HepG2 (cell line): ENCODE data around the gene TJP2. TPM values are rescaled to one million over a fixed set of nuclear protein-coding genes. Genes with fewer than 3 reads are reported as not detected.
"Not testable (repeated sequence)": the region's sequence is repeated elsewhere in the genome, so short reads cannot be mapped to it uniquely, and the experiment has no call there.

Experiments used
- ATAC-seq: fragments of 200-7000 bp; cut with Tn5 transposase; 3 replicates; pipeline ENCODE4 v1.9.1; 2020; ENCODE audit warnings: mild to moderate bottlenecking, moderate library complexity
- BruUV-seq: library from RNA; stranded (reverse); fragments of 400-500 nt; replicated peaks from 2 replicates; lab custom pipeline; 2021; lab: Mats Ljungman, UMichigan
- CTCF ChIA-PET: fragments of 300-600 bp; formaldehyde crosslinking; extraction: SDS; loops from one replicate; lab custom pipeline; 2021; ENCODE audit warnings: low total read pairs, inconsistent platforms, low intra/inter-chr PET ratio; lab: Yijun Ruan, JAX
- POLR2A ChIA-PET: fragments of 350-600 bp; sonication (Branson Sonifier 250); formaldehyde crosslinking; loops from one replicate; lab custom pipeline; 2020; ENCODE audit warnings: antibody characterized with exemption, inconsistent platforms; lab: Yijun Ruan, JAX
- DNase-seq: peaks from one replicate; pipeline ENCODE4 v3.0.0-alpha.2; 2015; ENCODE audit warnings: low spot score
- FAIRE-seq: peaks from 3 replicates; lab custom pipeline; 2011; peaks lifted over from hg19 to GRCh38; lab: Jason Lieb, UNC
- H2AFZ ChIP-seq: one replicate; pipeline ENCODE4 v1.6.1; 2011; ENCODE audit warnings: low read length, inconsistent platforms
- H3K27ac ChIP-seq: fragments of 300-600 bp; 3 replicates; pipeline ENCODE4 v1.8.0; 2011; ENCODE audit warnings: mixed run types, mild to moderate bottlenecking, mixed read lengths, low read length, inconsistent platforms; ENCODE audit not compliant: insufficient read depth; ENCODE audit errors: extremely low read length
- H3K27me3 ChIP-seq, 2 experiments: fragments of 200-600 bp in 1 of 2; 2 replicates in 1 of 2; 3 replicates in 1 of 2; pipeline versions ENCODE4 v1.6.0 to v1.8.0; 2011; ENCODE audit warnings: low read length in 2 of 2, mild to moderate bottlenecking in 2 of 2, moderate library complexity in 2 of 2, inconsistent platforms in 1 of 2; ENCODE audit not compliant: insufficient read depth in 2 of 2, control insufficient read depth in 1 of 2
- H3K36me3 ChIP-seq, 2 experiments: fragments of 200-600 bp in 1 of 2; replicated peaks in 1 of 2; 2 replicates in 1 of 2; 3 replicates in 1 of 2; pipeline versions ENCODE4 v1.5.1 to v1.8.0; 2011; ENCODE audit warnings: low read length in 2 of 2, inconsistent platforms in 1 of 2; ENCODE audit not compliant: insufficient read depth in 2 of 2, control insufficient read depth in 1 of 2
- H3K4me1 ChIP-seq: 2 replicates; pipeline ENCODE4 v1.5.1; 2012; ENCODE audit warnings: low read length, inconsistent platforms; ENCODE audit not compliant: insufficient read depth
- H3K4me2 ChIP-seq: 2 replicates; pipeline ENCODE4 v1.6.0; 2011; ENCODE audit warnings: low read depth, low read length, inconsistent platforms
- H3K4me3 ChIP-seq, 3 experiments: fragments of 200-600 bp in 1 of 3; sonication (generic), shearing (Covaris generic) in 1 of 3; replicated peaks in 1 of 3; 2 replicates each; pipeline ENCODE4 v1.5.1; 2011 to 2016; ENCODE audit warnings: low read length in 3 of 3, inconsistent platforms in 2 of 3, low read depth in 2 of 3, mild to moderate bottlenecking in 2 of 3, control low read depth in 1 of 3, mixed read lengths in 1 of 3; ENCODE audit not compliant: insufficient read depth in 1 of 3
- H3K79me2 ChIP-seq: one replicate; pipeline ENCODE4 v1.6.1; 2011; ENCODE audit warnings: low read length, inconsistent platforms; ENCODE audit not compliant: insufficient read depth
- H3K9ac ChIP-seq: 2 replicates; pipeline ENCODE4 v1.6.0; 2011; ENCODE audit warnings: mild to moderate bottlenecking, low read depth, low read length, inconsistent platforms; ENCODE audit not compliant: insufficient read depth
- H3K9me3 ChIP-seq: 2 replicates; pipeline ENCODE4 v1.5.1; 2012; ENCODE audit warnings: mild to moderate bottlenecking, low read length
- H4K20me1 ChIP-seq: 2 replicates; pipeline ENCODE4 v1.6.0; 2011; ENCODE audit warnings: inconsistent platforms, mild to moderate bottlenecking, low read length, moderate library complexity; ENCODE audit not compliant: insufficient read depth
- SMAD9 ChIP-seq: sonication (generic); formaldehyde crosslinking; IDR thresholded peaks from 2 replicates; pipeline ENCODE4 v1.5.1; 2020; ENCODE audit warnings: mild to moderate bottlenecking, missing genetic modification reagents
- TFE3 ChIP-seq: IDR thresholded peaks from 2 replicates; pipeline ENCODE4 v1.6.1; 2016
- ZNF543 ChIP-seq: sonication (generic); formaldehyde crosslinking; IDR thresholded peaks from 2 replicates; pipeline ENCODE4 v1.4.0; 2020; ENCODE audit warnings: mild to moderate bottlenecking, missing genetic modification reagents
- ZNF629 ChIP-seq: sonication (generic); formaldehyde crosslinking; conservative IDR thresholded peaks from 2 replicates; pipeline ENCODE4 v1.5.0; 2020; ENCODE audit warnings: missing genetic modification reagents
- ZUFSP ChIP-seq: sonication (generic); formaldehyde crosslinking; IDR thresholded peaks from 2 replicates; pipeline ENCODE4 v1.9.0; 2021; ENCODE audit warnings: missing genetic modification reagents, mild to moderate bottlenecking, borderline replicate concordance
- WGBS: methylation state at CpG from one replicate; pipeline ENCODE4 v1.1.6; 2017; ENCODE audit warnings: low lambda C conversion rate; 5-methylcytosine and 5-hydroxymethylcytosine counted together
- in situ Hi-C: cut with HindIII; loops from 2 replicates; pipeline ENCODE4 v1.10.0; 2017; ENCODE audit warnings: low pct_unique_long_range_greater_than_20kb; ENCODE audit not compliant: extremely low pct_ligation_motif_present
- intact Hi-C: fragments of 100-400 bp; cut with micrococcal nuclease; formaldehyde crosslinking; loops from one replicate; pipeline ENCODE4 v1.10.0; 2022; ENCODE audit not compliant: unreplicated experiment
- polyA plus RNA-seq, 8 experiments: library from polyadenylated mRNA; depleted of rRNA in 3 of 8; stranded (reverse) in 7 of 8; unstranded in 1 of 8; fragments of >200 nt; fragmentation: Illumina TruSeq in 4 of 8; extraction: Trizol in 4 of 8; gene quantifications; 2 replicates each; pipeline versions ENCODE4 v1.2.1 to v1.2.3, GENCODE V29; 2011 to 2016; ENCODE audit warnings: low read depth in 4 of 8, missing spikeins in 1 of 8, mixed read lengths in 1 of 8; ENCODE audit not compliant: insufficient read depth in 1 of 8
- total RNA-seq, 5 experiments: library from RNA; depleted of rRNA; stranded (reverse); fragments of >200 nt; fragmentation: Illumina TruSeq; extraction: Trizol; gene quantifications; 2 replicates each; pipeline ENCODE4 v1.2.3, GENCODE V29; 2016; ENCODE audit warnings: low read depth in 1 of 5
- TF ChIP-seq, protein P1 (sequence below): sonication (generic); formaldehyde crosslinking; conservative IDR thresholded peaks from 2 replicates; pipeline ENCODE4 v1.4.0; 2020; ENCODE audit warnings: missing genetic modification reagents
- TF ChIP-seq, protein P2 (sequence below): sonication (generic); formaldehyde crosslinking; IDR thresholded peaks from 2 replicates; pipeline ENCODE4 v1.5.1; 2020; ENCODE audit warnings: mild to moderate bottlenecking, moderate library complexity, missing genetic modification reagents

TJP2 gene
- total and polyA plus RNA-seq, 2 of the 13 experiments (the other 11 are each of a cell fraction or from before 2014, with no cell fraction given), result 109 to 110 TPM

DNA sequence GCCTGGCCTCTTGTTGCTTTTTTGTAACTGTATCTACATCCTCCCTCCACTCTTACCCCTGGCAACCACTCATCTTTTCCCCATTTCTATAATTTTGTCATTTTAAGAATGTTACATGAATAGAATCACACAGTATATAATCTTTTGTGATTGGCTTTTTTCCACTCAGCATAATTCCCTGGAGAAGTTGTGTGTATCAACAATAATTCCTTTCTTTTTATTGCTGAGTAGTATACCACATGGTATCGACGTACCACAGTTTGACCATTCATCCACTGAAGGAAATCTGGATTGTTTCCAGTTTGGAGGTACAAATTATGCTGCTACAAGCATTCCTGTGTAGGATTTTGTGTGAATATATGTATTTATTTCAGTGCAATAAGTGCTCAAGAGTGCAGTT lies 129.3 kb downstream of the TJP2 start:
- no peaks in the 10 kb centered on the region; a peak in 1 of 5 replicates for H3K27me3 ChIP-seq
- H3K36me3 ChIP-seq, result no peaks in the 10 kb centered on the region
- H3K4me1 ChIP-seq, result peaks cover 12% of the 10 kb centered on the region; the same call in 1 of the 2 replicates
- ATAC-seq (no peak), DNase-seq (no peak)
- in situ Hi-C loops (no loop called here), intact Hi-C loops (no loop called here)
- no peak overlapping the region for H3K4me2 ChIP-seq
- no peak overlapping the region for H2AFZ ChIP-seq
- no peak overlapping the region for H3K4me3 ChIP-seq
- WGBS, result 2% methylated on average over 2 of the region's 2 CpGs
- no TSS peak for BruUV-seq
- CTCF ChIA-PET, result no interaction called here
- no peak overlapping the region for H3K9ac ChIP-seq
- TF ChIP-seq, protein P1, sequence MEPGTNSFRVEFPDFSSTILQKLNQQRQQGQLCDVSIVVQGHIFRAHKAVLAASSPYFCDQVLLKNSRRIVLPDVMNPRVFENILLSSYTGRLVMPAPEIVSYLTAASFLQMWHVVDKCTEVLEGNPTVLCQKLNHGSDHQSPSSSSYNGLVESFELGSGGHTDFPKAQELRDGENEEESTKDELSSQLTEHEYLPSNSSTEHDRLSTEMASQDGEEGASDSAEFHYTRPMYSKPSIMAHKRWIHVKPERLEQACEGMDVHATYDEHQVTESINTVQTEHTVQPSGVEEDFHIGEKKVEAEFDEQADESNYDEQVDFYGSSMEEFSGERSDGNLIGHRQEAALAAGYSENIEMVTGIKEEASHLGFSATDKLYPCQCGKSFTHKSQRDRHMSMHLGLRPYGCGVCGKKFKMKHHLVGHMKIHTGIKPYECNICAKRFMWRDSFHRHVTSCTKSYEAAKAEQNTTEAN, result no peak
- TF ChIP-seq ZUFSP (CRISPR knock-in tag) (no peak), ZNF543 (CRISPR knock-in tag) (no peak), TFE3 (no peak), SMAD9 (CRISPR knock-in tag) (no peak), ZNF629 (no peak)
- TF ChIP-seq, protein P2, sequence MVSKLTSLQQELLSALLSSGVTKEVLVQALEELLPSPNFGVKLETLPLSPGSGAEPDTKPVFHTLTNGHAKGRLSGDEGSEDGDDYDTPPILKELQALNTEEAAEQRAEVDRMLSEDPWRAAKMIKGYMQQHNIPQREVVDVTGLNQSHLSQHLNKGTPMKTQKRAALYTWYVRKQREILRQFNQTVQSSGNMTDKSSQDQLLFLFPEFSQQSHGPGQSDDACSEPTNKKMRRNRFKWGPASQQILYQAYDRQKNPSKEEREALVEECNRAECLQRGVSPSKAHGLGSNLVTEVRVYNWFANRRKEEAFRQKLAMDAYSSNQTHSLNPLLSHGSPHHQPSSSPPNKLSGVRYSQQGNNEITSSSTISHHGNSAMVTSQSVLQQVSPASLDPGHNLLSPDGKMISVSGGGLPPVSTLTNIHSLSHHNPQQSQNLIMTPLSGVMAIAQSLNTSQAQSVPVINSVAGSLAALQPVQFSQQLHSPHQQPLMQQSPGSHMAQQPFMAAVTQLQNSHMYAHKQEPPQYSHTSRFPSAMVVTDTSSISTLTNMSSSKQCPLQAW (CRISPR knock-in tag), result no peak
- TF ChIP-seq, all 625 proteins: peak for 0
- Histone ChIP-seq H4K20me1 (no peaks in the 10 kb centered on the region), H3K79me2 (no peaks in the 10 kb centered on the region), H3K27ac (no peak overlapping the region), H3K9me3 (no peaks in the 10 kb centered on the region)
- POLR2A ChIA-PET, result no interaction called here
- no peak for FAIRE-seq

- H3K4me3 ChIP-seq, in situ Hi-C loops, H3K4me2 ChIP-seq, H2AFZ ChIP-seq, FAIRE-seq, H3K79me2 ChIP-seq, H4K20me1 ChIP-seq, H3K36me3 ChIP-seq, H3K9me3 ChIP-seq, H3K27ac ChIP-seq, ATAC-seq, H3K9ac ChIP-seq, DNase-seq, intact Hi-C loops, BruUV-seq, CTCF ChIA-PET, H3K27me3 ChIP-seq, POLR2A ChIA-PET: not testable (repeated sequence)
- WGBS, result 9% methylated on average over 5 of the region's 5 CpGs
- peaks cover 12% of the 10 kb centered on the region; the same call in 1 of the 2 replicates for H3K4me1 ChIP-seq
These were observed 132.9 kb downstream of the TJP2 start for GRCh38 chr9:69306895-69307445.
